Suppressor macrophage treated with lipopolysaccharide for 4 hours (primary cell): ENCODE data around the gene CYSLTR2.

Source experiments
- DNase-seq: peaks from one replicate; pipeline ENCODE4 v3.0.0-alpha.2; 2020

The CYSLTR2 gene

GRCh38 chr13:48653472-48653939 lies at the start of gene CYSLTR2:
Gene CYSLTR2, plus strand, starts transcription at chr13:48653929. Its CDS starts 52,889 bp downstream, at chr13:48706818.
- peak; percentile 93 for DNase-seq

GRCh38 chr13:48615049-48615448 lies 38.7 kb upstream of the CYSLTR2 start:
- DNase-seq = peak; percentile 65

GRCh38 chr13:48618937-48619336 lies 34.8 kb upstream of the CYSLTR2 start:
- DNase-seq = no peak

GRCh38 chr13:48621056-48621455 lies 32.7 kb upstream of the CYSLTR2 start:
- DNase-seq = no peak

- no peak for DNase-seq
These were observed 29.7 kb upstream of the CYSLTR2 start for GRCh38 chr13:48624016-48624415.

- DNase-seq = peak; percentile 67
These were observed 28.9 kb upstream of the CYSLTR2 start for GRCh38 chr13:48624858-48625257.

- DNase-seq = no peak
These were observed 28.2 kb upstream of the CYSLTR2 start for GRCh38 chr13:48625413-48626076.

- peak; percentile 45 for DNase-seq
These were observed 27.7 kb upstream of the CYSLTR2 start for GRCh38 chr13:48626077-48626449.

- no peak for DNase-seq
These were observed 26.8 kb upstream of the CYSLTR2 start for GRCh38 chr13:48626726-48627451.

GRCh38 chr13:48629277-48629676 lies 24.5 kb upstream of the CYSLTR2 start:
- DNase-seq = no peak

GRCh38 chr13:48630291-48630690 lies 23.4 kb upstream of the CYSLTR2 start:
- no peak for DNase-seq

GRCh38 chr13:48630773-48631172 lies 23.0 kb upstream of the CYSLTR2 start:
- DNase-seq = no peak

- DNase-seq = no peak
These were observed 22.3 kb upstream of the CYSLTR2 start for GRCh38 chr13:48631441-48631840.

- DNase-seq = no peak
These were observed 20.0 kb upstream of the CYSLTR2 start for GRCh38 chr13:48633700-48634099.

- no peak for DNase-seq
These were observed 19.1 kb upstream of the CYSLTR2 start for GRCh38 chr13:48634636-48635035.

- no peak for DNase-seq
These were observed 18.3 kb upstream of the CYSLTR2 start for GRCh38 chr13:48635478-48635877.

GRCh38 chr13:48636550-48636949 lies 17.2 kb upstream of the CYSLTR2 start:
- DNase-seq = no peak

- no peak for DNase-seq
These were observed 16.1 kb upstream of the CYSLTR2 start for GRCh38 chr13:48637601-48638000.

GRCh38 chr13:48640767-48641166 lies 13.0 kb upstream of the CYSLTR2 start:
- no peak for DNase-seq

GRCh38 chr13:48641404-48641803 lies 12.3 kb upstream of the CYSLTR2 start:
- DNase-seq = no peak

GRCh38 chr13:48642061-48642460 lies 11.7 kb upstream of the CYSLTR2 start:
- DNase-seq = no peak

- no peak for DNase-seq
These were observed 10.6 kb upstream of the CYSLTR2 start for GRCh38 chr13:48643159-48643558.

- no peak for DNase-seq
These were observed 9.6 kb upstream of the CYSLTR2 start for GRCh38 chr13:48644141-48644540.

GRCh38 chr13:48644951-48645350 lies 8.8 kb upstream of the CYSLTR2 start:
- DNase-seq = no peak

- DNase-seq = no peak
These were observed 7.9 kb upstream of the CYSLTR2 start for GRCh38 chr13:48645845-48646244.
